ENCODE measurements around the gene NEGR1. TPM values are rescaled to one million over a fixed set of nuclear protein-coding genes. Genes with fewer than 3 reads are reported as not detected.

NEGR1 gene
- total RNA-seq, 1 donor from 2014 or later, result 19.2 TPM

DNA sequence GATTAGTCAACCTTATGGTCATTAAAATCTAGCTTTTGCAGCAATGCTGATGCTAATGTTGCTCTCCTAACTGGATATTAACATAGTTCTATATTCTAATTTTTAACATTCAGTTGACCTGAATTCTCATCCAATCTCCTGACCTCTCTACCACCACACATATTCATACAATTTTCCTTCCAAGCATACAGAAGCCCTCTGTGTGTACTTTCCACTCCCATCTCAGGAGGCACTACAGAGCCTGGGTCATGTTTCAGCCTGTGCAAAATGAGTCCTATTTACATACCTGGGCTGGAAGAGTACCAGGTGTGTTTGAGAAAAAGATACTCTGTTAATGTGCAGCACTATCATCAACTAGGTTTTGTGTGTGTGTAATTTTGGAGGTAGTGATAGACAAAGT, 486.3 kb downstream of the NEGR1 start:
- no peaks in the 10 kb centered on the region for H3K9me3 ChIP-seq
- TF ChIP-seq POLR2AphosphoS5 (IDR thresholded peaks at IDR 0.05; ENCODE audit: insufficient read depth in 1 of 2, low read depth in 1 of 2), result no peak
- no peak for TF ChIP-seq POLR2A (IDR thresholded peaks at IDR 0.05)
- no peak overlapping the region for H3K4me3 ChIP-seq
- H3K27me3 ChIP-seq, result no peaks in the 10 kb centered on the region
- intact Hi-C loops (cut with DNase I), result no loop called here
- no peak for DNase-seq (ENCODE audit: extremely low spot score in 2 of 2)
- no peaks in the 10 kb centered on the region for H3K36me3 ChIP-seq
- no peak overlapping the region for H3K27ac ChIP-seq
- H3K4me1 ChIP-seq, result no peaks in the 10 kb centered on the region

DNA sequence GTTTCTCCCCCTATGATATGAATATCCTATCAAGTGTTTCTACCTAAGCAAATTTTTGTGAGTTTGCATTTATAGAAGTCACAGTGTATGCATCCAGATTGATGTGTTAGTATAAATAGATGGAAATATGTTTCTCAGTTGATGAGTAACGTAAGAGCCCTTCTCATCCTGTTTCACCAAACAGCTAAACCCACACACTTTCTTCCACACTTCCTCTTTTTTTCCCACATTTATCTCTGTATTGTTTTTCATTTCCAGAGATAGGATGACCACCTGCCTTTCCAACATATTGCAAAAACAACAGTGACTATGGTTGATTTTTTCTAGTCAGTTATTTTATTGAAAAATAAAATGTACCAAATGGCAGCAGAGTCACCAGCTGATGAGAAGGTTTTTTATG, 490.1 kb downstream of the NEGR1 start:
- no peak for DNase-seq (ENCODE audit: extremely low spot score in 2 of 2)
- H3K27ac ChIP-seq, result no peak overlapping the region
- H3K4me1 ChIP-seq, result no peaks in the 10 kb centered on the region
- H3K4me3 ChIP-seq, result no peak overlapping the region
- intact Hi-C loops (cut with DNase I), result no loop called here
- no peak for TF ChIP-seq POLR2A (IDR thresholded peaks at IDR 0.05)
- no peak for TF ChIP-seq POLR2AphosphoS5 (IDR thresholded peaks at IDR 0.05; ENCODE audit: insufficient read depth in 1 of 2, low read depth in 1 of 2)
- TF ChIP-seq, protein P1, sequence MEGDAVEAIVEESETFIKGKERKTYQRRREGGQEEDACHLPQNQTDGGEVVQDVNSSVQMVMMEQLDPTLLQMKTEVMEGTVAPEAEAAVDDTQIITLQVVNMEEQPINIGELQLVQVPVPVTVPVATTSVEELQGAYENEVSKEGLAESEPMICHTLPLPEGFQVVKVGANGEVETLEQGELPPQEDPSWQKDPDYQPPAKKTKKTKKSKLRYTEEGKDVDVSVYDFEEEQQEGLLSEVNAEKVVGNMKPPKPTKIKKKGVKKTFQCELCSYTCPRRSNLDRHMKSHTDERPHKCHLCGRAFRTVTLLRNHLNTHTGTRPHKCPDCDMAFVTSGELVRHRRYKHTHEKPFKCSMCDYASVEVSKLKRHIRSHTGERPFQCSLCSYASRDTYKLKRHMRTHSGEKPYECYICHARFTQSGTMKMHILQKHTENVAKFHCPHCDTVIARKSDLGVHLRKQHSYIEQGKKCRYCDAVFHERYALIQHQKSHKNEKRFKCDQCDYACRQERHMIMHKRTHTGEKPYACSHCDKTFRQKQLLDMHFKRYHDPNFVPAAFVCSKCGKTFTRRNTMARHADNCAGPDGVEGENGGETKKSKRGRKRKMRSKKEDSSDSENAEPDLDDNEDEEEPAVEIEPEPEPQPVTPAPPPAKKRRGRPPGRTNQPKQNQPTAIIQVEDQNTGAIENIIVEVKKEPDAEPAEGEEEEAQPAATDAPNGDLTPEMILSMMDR (IDR thresholded peaks at IDR 0.05), result no peak
- no peaks in the 10 kb centered on the region for H3K9me3 ChIP-seq
- H3K27me3 ChIP-seq, result no peaks in the 10 kb centered on the region
- H3K36me3 ChIP-seq, result no peaks in the 10 kb centered on the region

DNA sequence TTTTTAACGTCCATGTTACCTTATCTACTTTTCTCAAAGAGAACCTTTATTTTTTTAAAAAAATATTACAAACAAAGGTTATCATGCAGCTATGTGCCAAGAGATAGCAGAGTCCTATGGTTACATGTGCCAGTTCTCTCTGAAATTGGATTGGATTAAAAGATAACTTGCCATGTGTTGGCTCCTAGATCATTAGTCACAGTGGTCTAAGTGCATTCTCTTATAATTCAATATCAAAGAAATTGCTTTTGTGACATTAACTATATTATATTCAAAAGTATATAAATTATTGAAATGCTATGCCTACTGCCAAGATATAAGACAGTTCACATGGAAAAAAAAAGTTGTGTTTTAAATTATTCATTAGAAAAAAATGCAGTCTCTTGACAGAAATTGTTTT, 494.2 kb downstream of the NEGR1 start:
- Histone ChIP-seq H3K9me3 (no peaks in the 10 kb centered on the region), H3K4me3 (no peak overlapping the region), H3K27ac (no peak overlapping the region), H3K36me3 (no peaks in the 10 kb centered on the region), H3K27me3 (no peaks in the 10 kb centered on the region), H3K4me1 (peaks cover 5% of the 10 kb centered on the region)
- DNase-seq (ENCODE audit: extremely low spot score in 2 of 2), result no peak
- intact Hi-C loops (cut with DNase I), result no loop called here
- TF ChIP-seq, protein P1 (IDR thresholded peaks at IDR 0.05), result no peak
- TF ChIP-seq POLR2A (IDR thresholded peaks at IDR 0.05), result no peak
- TF ChIP-seq POLR2AphosphoS5 (IDR thresholded peaks at IDR 0.05; ENCODE audit: insufficient read depth in 1 of 2, low read depth in 1 of 2), result no peak

DNA sequence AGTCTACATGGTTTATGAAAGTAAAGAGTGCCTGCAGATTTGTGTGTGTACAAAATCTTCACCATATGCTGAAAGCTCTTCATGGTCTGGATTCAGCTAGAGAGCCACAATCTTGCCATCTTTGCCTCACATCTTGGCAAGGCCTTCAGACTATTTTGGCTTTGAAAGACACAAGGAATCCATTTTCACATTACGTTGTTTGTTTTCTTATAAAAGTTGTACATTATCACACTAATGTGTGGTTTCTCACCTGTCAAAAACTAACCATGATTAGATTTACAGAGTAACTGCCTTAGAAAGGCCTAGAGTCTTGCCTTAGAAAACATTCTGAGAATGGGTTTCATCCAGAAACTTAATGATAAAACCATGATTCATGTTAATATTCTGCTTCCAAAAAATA, 494.6 kb downstream of the NEGR1 start:
- H3K9me3 ChIP-seq, result no peaks in the 10 kb centered on the region
- peaks cover 5% of the 10 kb centered on the region for H3K4me1 ChIP-seq
- no peak overlapping the region for H3K4me3 ChIP-seq
- no peaks in the 10 kb centered on the region for H3K27me3 ChIP-seq
- intact Hi-C loops (cut with DNase I), result no loop called here
- H3K36me3 ChIP-seq, result no peaks in the 10 kb centered on the region
- DNase-seq (ENCODE audit: extremely low spot score in 2 of 2), result no peak
- no peak for TF ChIP-seq POLR2AphosphoS5 (IDR thresholded peaks at IDR 0.05; ENCODE audit: insufficient read depth in 1 of 2, low read depth in 1 of 2)
- H3K27ac ChIP-seq, result no peak overlapping the region

DNA sequence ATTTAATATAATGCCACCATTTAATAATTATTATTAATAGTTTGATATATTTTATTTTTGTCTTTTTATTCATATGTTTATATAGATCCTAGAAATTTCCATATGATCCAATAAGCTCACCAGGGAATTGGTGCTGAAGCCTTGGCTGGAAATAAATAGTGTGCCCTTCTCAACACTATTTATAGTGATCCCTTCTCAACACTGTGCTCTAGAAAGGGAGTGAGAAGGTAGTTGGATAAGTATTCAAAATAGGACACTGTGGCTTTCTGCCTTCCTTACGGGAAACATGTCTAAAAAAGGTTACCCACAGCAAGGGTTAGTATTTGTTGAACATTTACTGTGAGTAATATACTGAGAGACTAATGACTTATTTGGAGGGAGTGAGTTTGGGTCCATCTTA, 496.1 kb downstream of the NEGR1 start:
- H3K4me3 ChIP-seq, result no peak overlapping the region
- no peak for DNase-seq (ENCODE audit: extremely low spot score in 2 of 2)
- intact Hi-C loops (cut with DNase I), result no loop called here
- TF ChIP-seq POLR2A (IDR thresholded peaks at IDR 0.05), result no peak
- TF ChIP-seq, protein P1 (IDR thresholded peaks at IDR 0.05), result no peak
- TF ChIP-seq POLR2AphosphoS5 (IDR thresholded peaks at IDR 0.05; ENCODE audit: insufficient read depth in 1 of 2, low read depth in 1 of 2), result no peak
- H3K27ac ChIP-seq, result no peak overlapping the region
- H3K4me1 ChIP-seq, result peaks cover 5% of the 10 kb centered on the region
- H3K36me3 ChIP-seq, result no peaks in the 10 kb centered on the region
- no peaks in the 10 kb centered on the region for H3K9me3 ChIP-seq
- no peaks in the 10 kb centered on the region for H3K27me3 ChIP-seq

DNA sequence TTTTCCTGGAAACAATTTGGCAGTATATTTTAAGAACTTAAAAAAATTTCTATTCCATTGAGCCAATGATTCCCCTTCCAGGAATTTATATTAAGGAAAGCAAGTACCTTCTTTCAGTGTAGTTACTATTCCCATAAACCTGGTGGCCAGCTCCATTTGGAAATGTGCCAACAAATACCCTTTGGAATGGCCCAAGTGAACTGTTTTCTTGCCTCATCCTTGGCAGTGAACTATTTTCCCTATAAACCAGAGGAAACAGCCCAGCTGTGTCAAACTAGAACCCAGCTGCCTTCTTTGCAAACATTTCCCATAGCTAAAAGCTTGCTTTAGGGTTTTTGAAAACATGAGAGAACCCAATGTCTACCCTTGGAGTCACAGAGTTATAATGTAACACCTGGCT, 496.9 kb downstream of the NEGR1 start:
- peaks cover 5% of the 10 kb centered on the region for H3K4me1 ChIP-seq
- TF ChIP-seq, protein P1 (IDR thresholded peaks at IDR 0.05), result no peak
- TF ChIP-seq POLR2A (IDR thresholded peaks at IDR 0.05) (no peak), POLR2AphosphoS5 (IDR thresholded peaks at IDR 0.05; ENCODE audit: insufficient read depth in 1 of 2, low read depth in 1 of 2) (no peak)
- DNase-seq (ENCODE audit: extremely low spot score in 2 of 2), result no peak
- H3K27ac ChIP-seq, result no peak overlapping the region
- no peak overlapping the region for H3K4me3 ChIP-seq
- H3K27me3 ChIP-seq, result no peaks in the 10 kb centered on the region
- intact Hi-C loops (cut with DNase I), result no loop called here
- H3K36me3 ChIP-seq, result no peaks in the 10 kb centered on the region
- H3K9me3 ChIP-seq, result no peaks in the 10 kb centered on the region
